ENCODE data around the gene GRHL1. TPM values are rescaled to one million over a fixed set of nuclear protein-coding genes. Genes with fewer than 3 reads are reported as not detected.
"Not testable (repeated sequence)": the region's sequence is repeated elsewhere in the genome, so short reads cannot be mapped to it uniquely, and the experiment has no call there.

Gene GRHL1
- total RNA-seq, 1 experiment from 2014 or later, result 2.5 TPM

DNA sequence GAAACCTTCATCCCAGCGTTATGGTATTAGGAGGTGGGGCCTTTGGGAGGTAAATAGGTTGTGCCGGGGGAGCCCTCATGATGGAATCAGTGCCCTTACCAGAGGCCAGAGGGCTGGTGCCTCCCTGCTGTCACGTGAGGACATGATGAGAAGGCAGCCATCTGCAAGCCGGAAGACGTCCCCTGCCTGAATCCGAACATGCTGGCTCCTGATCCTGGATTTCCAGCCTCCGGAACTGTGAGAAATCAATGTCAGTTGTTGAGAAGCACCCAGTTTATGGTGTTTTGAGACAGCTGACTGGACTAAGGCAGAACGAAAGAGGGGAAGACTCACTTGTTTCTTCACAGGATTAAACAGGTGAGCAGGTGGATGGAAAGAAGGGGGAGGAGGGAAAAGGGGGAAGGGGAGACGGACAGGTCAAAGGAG lies 78.8 kb downstream of the GRHL1 start:
- H3K4ac ChIP-seq (ENCODE audit: low read depth, low read length), result no peak overlapping the region
- Mint-ChIP-seq H3K27me3 (ENCODE audit: low read depth) (peaks cover 2% of the 10 kb centered on the region; the same call in 1 of the 2 replicates), H3K4me3 (no peak overlapping the region), H3K27ac (no peak overlapping the region), H3K9me3 (no peaks in the 10 kb centered on the region; a peak in 1 of 5 replicates), H3K36me3 (ENCODE audit: insufficient read depth in 1 of 3, low read depth in 3 of 3) (no peaks in the 10 kb centered on the region), H3K4me1 (peaks cover 12 to 32% of the 10 kb centered on the region in 2 experiments)
- no peak overlapping the region for H2BK15ac ChIP-seq (ENCODE audit: low read depth, low read length)
- DNase-seq, result no peak
- H4K5ac ChIP-seq (ENCODE audit: insufficient read length, low read depth, low read length), result no peak overlapping the region
- H3K79me1 ChIP-seq (ENCODE audit: insufficient read depth, low read depth, low read length, poor library complexity, severe bottlenecking), result no peaks in the 10 kb centered on the region
- no peak overlapping the region for H3K9ac ChIP-seq (ENCODE audit: extremely low read depth, insufficient read length, low read length)
- H2BK20ac ChIP-seq (ENCODE audit: low read depth, low read length, poor library complexity, severe bottlenecking), result no peak overlapping the region
- WGBS (ENCODE audit: extremely low coverage, insufficient read length, low lambda C conversion rate), result no CpG with 5 or more reads among the region's 9 CpGs
- H4K20me1 ChIP-seq (ENCODE audit: control insufficient read depth, insufficient read depth, insufficient read length), result no peaks in the 10 kb centered on the region
- H3K27ac ChIP-seq (ENCODE audit: insufficient read length, low read depth, low read length), result no peak overlapping the region
- H4K8ac ChIP-seq (replicated peaks; ENCODE audit: insufficient read length, low read depth, low read length), result no peak overlapping the region
- H2BK120ac ChIP-seq (ENCODE audit: low read depth, low read length, poor library complexity, severe bottlenecking), result no peak overlapping the region
- H3K27me3 ChIP-seq (ENCODE audit: insufficient read depth, low read length), result no peaks in the 10 kb centered on the region
- H3T11ph ChIP-seq (ENCODE audit: low read length), result no peak overlapping the region
- no peak overlapping the region for H3K14ac ChIP-seq (ENCODE audit: insufficient read depth, low read length)
- peaks cover 4% of the 10 kb centered on the region; the same call in 1 of the 2 replicates for H3K4me1 ChIP-seq (ENCODE audit: insufficient read depth, low read length)
- H3K79me2 ChIP-seq (ENCODE audit: insufficient read depth, low read length), result no peaks in the 10 kb centered on the region
- no peak overlapping the region for H3K18ac ChIP-seq (ENCODE audit: insufficient read length, low read depth, low read length)
- H4K91ac ChIP-seq (ENCODE audit: insufficient read length, low read depth, low read length), result no peak overlapping the region
- H3K4me2 ChIP-seq (ENCODE audit: insufficient read depth, insufficient read length, low read length), result no peak overlapping the region
- H2AK5ac ChIP-seq (ENCODE audit: insufficient read length, low read length), result no peak overlapping the region
- H2AFZ ChIP-seq (ENCODE audit: low read length), result no peak overlapping the region
- H2BK5ac ChIP-seq (ENCODE audit: insufficient read length, low read length), result no peak overlapping the region
- no peak overlapping the region for H2BK12ac ChIP-seq (ENCODE audit: insufficient read length, low read depth, low read length)
- H3K56ac ChIP-seq (ENCODE audit: insufficient read length, low read depth, low read length), result no peak overlapping the region
- H3K23me2 ChIP-seq (ENCODE audit: insufficient read length, low read depth, low read length, poor library complexity, severe bottlenecking), result no peaks in the 10 kb centered on the region
- no peak for TF ChIP-seq CTCF (conservative IDR thresholded peaks at IDR 0.05)
- H3K23ac ChIP-seq (ENCODE audit: insufficient read length, low read depth, low read length), result no peak overlapping the region
- H3K9me3 ChIP-seq (ENCODE audit: control insufficient read depth, low read depth, low read length), result no peaks in the 10 kb centered on the region

GRCh38 chr2:10030798-10031197 lies 79.3 kb downstream of the GRHL1 start:
- not testable (repeated sequence) for H2BK20ac ChIP-seq (ENCODE audit: low read depth, low read length, poor library complexity, severe bottlenecking); H4K20me1 ChIP-seq (ENCODE audit: control insufficient read depth, insufficient read depth, insufficient read length); H2BK120ac ChIP-seq (ENCODE audit: low read depth, low read length, poor library complexity, severe bottlenecking); H2BK12ac ChIP-seq (ENCODE audit: insufficient read length, low read depth, low read length); H4K91ac ChIP-seq (ENCODE audit: insufficient read length, low read depth, low read length); H2BK5ac ChIP-seq (ENCODE audit: insufficient read length, low read length); H3K27me3 Mint-ChIP-seq (ENCODE audit: low read depth); DNase-seq; H3K23me2 ChIP-seq (ENCODE audit: insufficient read length, low read depth, low read length, poor library complexity, severe bottlenecking); H3K79me2 ChIP-seq (ENCODE audit: insufficient read depth, low read length); H3K9me3 Mint-ChIP-seq; H3K56ac ChIP-seq (ENCODE audit: insufficient read length, low read depth, low read length); H3K9me3 ChIP-seq (ENCODE audit: control insufficient read depth, low read depth, low read length); H2AK5ac ChIP-seq (ENCODE audit: insufficient read length, low read length); H3K18ac ChIP-seq (ENCODE audit: insufficient read length, low read depth, low read length); H3K27ac Mint-ChIP-seq; H4K5ac ChIP-seq (ENCODE audit: insufficient read length, low read depth, low read length); H3K23ac ChIP-seq (ENCODE audit: insufficient read length, low read depth, low read length); H2BK15ac ChIP-seq (ENCODE audit: low read depth, low read length); H3K27ac ChIP-seq (ENCODE audit: insufficient read length, low read depth, low read length); H3K14ac ChIP-seq (ENCODE audit: insufficient read depth, low read length); H3K79me1 ChIP-seq (ENCODE audit: insufficient read depth, low read depth, low read length, poor library complexity, severe bottlenecking); H3K27me3 ChIP-seq (ENCODE audit: insufficient read depth, low read length); H3K4me3 Mint-ChIP-seq; H3K9ac ChIP-seq (ENCODE audit: extremely low read depth, insufficient read length, low read length); H3K4me2 ChIP-seq (ENCODE audit: insufficient read depth, insufficient read length, low read length); H2AFZ ChIP-seq (ENCODE audit: low read length); H3K36me3 Mint-ChIP-seq (ENCODE audit: insufficient read depth in 1 of 3, low read depth in 3 of 3); H3T11ph ChIP-seq (ENCODE audit: low read length); H3K4ac ChIP-seq (ENCODE audit: low read depth, low read length); H4K8ac ChIP-seq (replicated peaks; ENCODE audit: insufficient read length, low read depth, low read length); H3K4me1 ChIP-seq (ENCODE audit: insufficient read depth, low read length)
- peaks cover 12 to 32% of the 10 kb centered on the region in 2 experiments for H3K4me1 Mint-ChIP-seq
- no CpG with 5 or more reads among the region's 8 CpGs for WGBS (ENCODE audit: extremely low coverage, insufficient read length, low lambda C conversion rate)
